Measurements from ENCODE around the gene SKA2.
"Not testable (repeated sequence)": the region's sequence is repeated elsewhere in the genome, so short reads cannot be mapped to it uniquely, and the experiment has no call there.

The SKA2 gene

DNA sequence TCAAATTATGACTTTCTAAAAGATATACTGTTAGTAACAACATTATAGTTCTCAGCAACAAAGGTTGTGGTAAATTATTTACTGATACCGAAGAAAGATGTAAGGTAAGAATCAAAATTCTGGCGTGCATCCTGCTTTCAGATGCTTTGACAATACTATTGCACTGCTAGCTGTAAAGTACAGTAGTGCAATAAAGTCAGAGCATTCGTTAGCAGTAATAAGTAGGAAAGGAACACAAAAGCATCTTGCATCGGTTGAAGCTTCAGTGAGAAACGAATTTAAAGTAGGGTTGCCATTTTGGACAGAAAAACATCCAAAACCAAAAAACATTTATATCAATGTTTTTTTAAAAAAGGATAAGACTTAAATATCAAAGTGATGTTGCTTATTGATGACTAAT lies 4.0 kb downstream of the SKA2 start:
- DNase-seq, result no peak

DNA sequence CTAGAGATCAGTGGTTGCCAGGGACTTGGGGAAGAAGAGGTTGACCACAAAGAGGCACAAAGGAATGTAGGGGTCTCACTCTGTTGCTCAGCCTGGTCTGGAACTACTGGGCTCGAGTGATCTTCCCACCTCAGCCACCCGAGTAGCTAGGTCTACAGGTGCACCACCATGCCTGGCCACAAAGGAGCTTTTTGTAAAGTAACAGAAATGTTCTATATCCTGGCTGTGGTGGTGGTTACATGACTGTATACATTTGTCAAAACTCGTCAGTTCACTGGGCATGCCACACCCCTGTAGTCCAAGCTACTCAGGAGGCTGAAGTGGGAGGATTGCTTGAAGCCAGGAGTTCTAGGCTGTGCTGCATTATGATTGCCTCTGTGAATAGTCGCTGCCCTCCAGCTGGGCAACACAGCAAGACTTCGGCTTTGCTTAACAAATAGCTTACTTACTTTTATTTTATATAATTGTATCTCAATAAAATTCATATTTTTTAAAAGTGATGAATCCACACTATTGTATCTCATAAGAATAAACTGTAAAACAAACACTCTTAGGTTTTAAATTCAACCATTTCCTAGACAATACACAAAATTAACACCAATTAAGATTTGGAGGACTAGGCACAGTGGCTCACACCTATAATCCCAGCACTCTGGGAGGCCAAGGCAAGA lies 5.0 kb downstream of the SKA2 start:
- no peak for DNase-seq

DNA sequence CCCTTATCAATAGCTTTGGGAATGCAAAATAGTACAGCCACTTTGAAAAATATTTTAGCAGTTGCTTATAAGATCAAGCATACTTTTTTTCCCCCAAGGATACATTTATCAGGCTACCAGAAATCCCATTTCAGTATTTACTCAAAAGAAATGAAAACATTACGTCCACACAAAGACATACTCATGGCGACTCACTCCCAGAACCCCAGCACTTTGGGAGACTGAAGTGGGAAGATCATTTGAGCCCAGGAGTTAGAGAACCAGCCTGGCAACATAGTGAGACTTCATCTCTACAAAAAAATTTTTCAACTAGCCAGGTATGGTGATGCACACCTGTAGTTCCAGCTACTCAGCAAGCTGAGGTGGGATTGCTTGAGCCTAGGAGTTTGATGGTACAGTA lies 5.9 kb downstream of the SKA2 start:
- no peak for DNase-seq

DNA sequence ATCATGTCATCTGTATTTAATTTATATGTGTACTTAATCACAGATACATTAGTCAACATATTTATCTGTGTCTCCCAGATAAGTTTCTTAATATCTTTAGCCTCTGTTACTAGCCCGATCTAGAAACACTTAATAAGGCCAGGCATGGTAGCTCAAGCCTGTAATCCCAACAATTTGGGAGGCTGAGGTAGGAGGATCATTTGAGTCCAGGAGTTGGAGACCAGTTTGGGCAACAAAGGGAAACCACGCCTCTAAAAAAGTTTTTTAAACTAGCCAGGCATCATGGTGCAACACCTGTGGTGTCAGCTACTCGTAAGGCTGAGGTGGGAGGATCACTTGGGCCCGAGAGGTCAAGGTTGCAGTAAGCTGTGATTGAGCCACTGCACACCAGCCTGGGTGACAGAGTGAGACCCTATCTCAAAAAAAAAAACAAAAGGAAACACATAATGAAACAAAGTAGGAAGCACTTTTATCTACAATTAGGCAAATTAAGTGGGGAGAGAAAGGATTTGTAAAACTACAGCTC lies 9.4 kb downstream of the SKA2 start:
- DNase-seq, result no peak

DNA sequence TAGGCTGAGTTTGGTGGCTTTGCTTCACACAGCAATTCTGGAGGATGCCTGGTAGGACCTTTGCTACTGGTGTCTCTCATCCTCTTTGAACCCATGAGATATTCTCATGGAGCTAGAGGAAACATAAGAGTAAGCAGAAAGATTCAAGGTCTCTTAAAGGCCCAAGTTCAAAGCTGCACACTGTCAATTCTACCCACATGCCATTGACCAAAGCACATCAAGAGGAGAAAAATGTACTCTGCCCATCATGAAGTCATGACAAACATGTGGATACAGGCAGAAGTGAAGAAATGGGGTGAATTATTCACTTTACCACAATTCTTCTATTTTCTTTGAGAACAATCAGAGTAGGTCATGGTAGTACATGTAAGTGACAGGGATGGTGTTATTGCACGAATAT lies 13.1 kb downstream of the SKA2 start:
- DNase-seq, result no peak

DNA sequence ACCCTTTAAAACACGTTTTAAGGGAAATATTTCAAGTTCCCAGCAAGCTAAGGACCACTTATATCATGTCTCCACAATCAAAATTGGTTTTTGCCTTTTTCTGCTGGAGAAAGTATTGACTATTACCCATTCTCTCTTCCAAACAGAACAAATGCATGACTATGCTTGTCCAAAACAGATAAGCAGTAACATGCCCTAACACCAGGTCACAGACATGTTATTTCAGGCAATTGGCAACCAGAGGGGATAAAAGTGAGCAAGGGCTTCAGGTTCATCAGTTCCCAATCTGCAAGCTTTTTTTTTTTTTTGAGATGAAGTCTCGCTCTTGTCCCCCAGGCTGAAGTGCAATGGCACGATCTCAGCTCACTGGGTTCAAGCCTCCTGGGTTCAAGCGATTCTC lies 15.0 kb downstream of the SKA2 start:
- no peak for DNase-seq

DNA sequence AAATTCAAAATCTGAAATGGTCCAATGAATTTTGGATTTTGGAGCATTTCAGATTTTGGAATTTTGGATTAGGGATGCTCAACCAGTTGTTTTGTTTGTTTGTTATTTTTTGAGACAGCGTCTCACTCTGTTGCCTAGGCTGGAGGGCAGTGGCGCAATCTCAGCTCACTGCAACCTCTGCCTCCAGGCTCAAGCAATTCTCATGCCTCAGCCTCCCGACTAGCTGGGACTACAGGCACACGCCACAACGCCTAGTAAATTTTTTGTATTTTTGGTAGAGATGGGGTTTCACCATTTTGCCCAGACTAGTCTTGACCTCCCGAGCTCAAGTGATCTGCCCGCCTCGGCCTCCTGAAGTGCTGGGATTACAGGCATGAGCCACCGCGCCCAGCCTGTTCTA lies 16.6 kb downstream of the SKA2 start:
- not testable (repeated sequence) for DNase-seq

DNA sequence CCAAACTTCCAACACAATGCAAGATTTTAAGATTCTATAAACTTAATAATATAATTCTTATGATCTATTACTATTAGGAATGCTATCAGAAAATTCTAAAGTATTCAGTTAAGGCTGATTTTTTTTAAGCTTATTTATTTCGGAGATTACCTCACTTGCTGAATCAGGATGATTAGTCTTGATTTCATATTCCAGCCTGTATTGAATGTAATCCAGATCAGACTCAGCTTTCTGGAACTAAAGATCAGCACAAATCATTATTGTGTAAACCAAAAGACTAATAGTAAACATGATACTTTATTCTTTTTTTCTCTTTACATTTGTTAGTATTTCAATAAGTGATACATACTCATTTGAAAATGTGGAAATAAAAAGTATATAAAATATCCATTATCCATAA lies 23.9 kb downstream of the SKA2 start:
- no peak for DNase-seq

DNA sequence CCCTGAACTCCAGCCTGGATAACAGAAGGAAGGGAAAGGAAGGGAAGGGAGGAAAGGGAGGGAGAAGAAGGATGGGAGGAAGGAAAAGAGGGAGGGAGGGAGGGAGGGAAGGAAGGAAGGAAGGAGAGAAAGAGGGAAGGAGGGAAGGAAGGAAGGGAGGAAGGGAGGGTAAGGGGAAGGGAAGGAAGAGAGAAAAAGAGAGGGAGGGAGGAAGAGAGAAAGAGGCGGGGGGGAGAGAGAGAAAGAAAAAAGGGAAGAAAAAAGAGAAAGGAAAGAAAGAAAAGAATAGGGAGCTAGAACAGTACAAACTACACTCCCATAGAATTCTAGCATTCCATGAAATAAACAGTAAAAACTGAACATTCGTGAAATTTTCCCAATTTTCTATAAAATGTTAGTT lies 25.2 kb downstream of the SKA2 start:
- DNase-seq, result no peak

DNA sequence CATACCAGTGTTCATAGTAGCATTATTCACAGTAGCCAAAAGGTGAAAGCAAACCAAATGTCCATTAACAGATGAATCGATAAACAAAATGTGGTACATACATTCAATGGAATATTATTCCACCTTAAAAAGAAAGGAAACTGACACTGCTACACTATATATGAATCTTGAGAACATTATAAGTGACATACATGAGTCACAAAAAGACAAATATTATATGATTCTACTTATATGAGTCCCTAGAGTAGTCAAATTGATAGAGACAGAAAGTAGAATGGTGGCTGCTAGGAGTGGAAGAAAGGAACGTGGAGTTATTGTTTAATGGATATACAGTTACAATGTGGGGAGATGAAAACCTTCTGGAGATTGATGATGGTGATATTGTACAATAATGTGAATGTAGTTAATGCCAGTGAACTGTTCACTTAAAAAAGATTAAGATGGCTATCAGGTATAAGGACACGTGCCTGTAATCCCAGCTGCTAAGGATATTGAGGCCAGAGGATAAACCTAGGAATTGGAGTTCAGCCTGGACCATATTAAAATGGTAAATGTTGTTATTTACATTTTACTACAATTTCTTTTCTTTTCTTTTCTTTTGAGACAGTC lies 28.1 kb downstream of the SKA2 start:
- DNase-seq, result no peak

DNA sequence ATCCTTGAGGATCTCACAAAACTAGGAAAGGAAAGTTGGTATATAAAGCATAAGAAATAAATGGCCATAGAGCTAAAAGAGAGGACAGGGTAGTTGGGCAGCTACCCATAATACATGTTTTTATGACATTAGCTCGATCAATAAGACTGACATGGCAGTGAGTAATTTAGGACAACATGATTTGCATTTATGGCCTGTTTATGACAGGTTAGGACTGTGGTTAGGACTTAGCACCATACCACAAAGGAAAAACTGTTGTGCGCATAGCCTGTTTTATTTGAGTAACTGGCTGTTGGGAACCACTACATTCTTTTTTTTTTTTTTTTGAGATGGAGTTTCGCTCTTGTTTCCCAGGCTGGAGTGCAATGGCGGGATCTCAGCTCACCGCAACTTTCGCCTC lies 30.3 kb downstream of the SKA2 start:
- DNase-seq, result no peak

DNA sequence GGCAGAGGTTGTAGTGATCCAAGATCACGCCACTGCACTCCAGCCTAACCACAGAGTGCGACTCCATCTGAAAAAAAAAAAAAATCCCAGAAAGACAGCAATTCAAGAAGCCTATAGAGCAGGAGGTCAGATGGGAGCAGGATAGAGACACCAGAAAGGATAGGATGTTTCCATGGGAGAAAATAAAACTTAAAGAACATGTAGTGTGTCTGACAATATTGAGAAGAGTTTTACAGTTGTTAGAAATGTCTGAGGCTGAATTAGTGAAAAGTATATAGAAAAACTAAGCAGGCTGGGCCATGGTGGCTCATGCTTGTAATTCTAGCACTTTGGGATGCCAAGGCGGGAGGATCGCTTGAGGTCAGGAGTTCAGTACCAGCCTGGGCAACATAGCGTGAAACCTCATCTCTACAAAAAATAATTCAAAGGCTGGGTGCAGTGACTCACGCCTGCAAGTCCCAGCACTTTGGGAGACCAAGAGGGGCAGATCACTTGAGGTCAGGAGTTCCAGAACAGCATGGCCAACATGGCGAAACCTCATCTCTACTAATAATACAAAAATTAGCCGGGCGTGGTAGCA lies 33.0 kb downstream of the SKA2 start:
- no peak for DNase-seq

DNA sequence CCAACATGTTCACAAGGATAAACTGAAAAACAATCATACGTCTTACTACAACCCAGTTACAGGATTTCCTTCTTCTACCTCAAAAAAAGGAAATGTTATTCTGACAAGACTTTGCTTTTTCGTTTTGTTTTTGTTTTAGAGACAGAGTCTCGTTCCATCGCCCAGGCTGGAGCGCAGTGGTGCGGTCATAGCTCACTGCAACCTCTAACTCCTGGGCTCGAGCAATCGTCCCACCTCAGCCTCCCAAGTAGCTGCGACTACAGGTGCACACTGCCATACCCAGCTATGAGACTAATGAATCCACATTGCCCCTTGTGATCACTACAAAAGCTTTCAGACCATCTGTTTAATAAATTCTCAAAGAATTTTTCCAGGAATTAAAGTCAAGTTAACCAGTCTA lies 39.5 kb downstream of the SKA2 start:
- DNase-seq, result no peak

DNA sequence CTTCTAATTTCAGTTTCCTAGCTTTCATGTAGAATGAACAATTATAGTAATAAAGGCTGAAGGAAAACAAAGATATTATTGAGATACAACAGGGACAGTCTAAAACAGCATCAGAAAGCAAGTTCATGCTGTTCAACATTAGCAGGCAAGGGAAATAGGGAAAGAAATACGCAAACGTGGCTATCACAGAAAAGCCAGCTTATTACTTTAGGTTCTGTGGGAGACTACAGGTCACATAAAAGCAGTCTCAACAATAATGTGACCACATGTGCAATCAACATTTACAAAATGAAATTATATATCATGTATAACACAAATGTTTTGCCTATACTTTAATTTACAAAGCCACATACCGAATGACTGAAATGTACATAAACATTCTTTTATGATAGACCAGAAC lies 43.4 kb downstream of the SKA2 start:
- no peak for DNase-seq

DNA sequence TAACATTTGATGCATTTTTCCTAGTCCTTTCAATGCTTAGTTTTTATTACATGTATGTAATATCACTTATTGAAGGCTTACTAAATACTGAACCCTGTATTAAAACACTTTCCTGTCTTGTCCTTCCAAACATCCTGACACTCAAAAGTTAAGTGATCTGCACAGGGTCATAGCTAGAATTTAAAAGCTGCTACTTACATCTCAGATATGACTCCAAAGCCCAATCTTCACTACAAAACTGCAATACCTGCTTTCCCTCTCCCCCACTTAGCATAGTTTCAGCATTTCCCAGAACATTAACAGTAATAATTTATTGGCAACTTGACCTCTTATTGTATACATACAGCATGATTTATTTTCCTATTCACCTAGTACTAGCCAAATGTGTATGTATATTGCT lies 44.0 kb downstream of the SKA2 start:
- DNase-seq, result no peak

DNA sequence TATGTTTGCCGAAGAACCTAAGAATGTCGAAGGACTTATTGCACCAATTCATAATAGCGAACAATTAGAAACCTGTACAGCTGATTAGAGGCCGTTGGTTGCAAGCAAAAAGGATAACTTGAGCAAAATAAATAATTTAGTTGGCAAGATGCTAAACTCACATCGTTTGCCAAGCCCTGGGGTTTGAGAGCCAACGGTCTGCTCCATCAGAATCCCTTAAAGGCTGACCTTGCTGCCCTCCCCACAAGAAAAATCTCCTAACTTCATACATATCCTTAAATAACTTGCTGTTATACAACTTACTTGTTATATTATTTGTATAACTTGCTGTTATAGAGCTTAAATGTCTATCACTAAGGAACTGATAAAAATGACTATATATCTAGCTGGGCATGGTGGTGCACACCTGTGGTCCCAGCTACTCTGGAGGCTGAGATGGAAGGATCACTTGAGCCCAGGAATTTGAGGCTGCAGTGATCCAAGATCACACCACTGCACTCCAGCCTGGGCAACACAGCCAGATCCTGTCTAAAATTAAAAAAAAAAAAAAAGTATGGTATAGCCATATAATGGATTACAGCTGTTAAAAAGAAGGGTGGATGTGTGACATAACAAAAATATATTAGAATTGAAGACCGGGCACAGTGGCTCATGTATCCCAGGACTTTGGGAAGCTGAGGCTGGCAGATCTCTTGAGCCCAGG lies 46.4 kb downstream of the SKA2 start:
- DNase-seq, result no peak

DNA sequence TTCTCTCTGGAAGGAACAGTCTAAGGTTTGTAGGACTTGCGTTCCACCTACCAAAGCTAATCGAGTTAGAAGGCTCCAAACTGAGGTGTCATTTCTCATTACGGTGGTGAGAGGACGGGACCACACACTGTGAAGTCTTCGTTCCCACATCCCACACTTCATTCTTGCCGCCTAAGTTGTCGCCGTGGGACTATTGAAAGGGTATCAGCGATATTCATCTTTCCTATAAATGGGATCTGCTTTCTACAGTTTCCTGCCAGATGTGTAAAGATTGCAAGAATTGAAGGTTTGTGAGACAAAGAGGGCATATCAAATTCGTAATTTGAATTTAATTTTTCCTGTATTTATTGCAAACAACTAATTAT lies 47.7 kb downstream of the SKA2 start:
- DNase-seq, result no peak

DNA sequence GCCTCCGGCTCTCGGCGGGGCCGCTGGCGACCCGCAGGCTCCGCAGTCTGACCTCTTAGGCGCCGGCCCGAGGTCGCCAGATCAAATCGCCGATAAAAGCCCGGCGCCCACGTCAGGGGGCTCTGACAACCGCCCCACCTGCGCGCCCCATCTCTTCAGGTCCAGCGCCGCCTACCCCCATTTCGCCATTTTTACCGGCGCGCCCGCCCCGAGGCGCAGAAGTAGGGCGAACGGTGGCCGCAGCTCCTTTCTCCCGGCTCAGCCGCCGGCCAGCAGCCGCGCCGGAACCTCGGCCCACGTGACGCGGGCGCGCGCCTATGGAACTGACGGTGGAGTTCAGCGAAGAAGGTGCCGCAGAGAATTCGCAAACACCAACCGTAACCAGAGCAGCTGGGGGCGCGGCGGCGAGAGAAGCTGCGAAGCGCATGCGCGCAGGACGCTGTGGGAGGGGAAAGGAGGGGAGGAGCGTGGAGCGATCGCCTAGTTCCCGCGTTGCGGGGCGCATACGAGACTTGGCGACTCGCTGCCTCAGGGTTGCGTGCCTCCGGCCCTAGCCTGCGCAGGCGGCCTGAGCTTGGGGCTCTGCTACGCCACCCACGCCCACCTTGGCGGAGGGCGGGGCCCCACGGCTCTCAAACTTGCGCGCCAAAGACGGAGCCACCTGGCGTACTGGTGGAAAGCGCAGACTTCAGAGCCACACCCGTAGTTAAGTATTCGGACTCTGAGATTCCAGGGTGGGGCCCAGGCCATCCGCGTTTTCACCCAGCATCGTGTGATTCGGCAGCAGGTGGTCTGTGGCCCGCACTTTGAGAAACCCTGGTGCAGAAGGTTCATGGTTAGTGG lies 48.3 kb downstream of the SKA2 start, which contains the start of gene TRIM37:
TSS of gene TRIM37 (minus strand) at position 418 of the 843 bp plus-strand sequence. CDS start 419 bp downstream, outside the sequence.
- DNase-seq, result peak; percentile 97

DNA sequence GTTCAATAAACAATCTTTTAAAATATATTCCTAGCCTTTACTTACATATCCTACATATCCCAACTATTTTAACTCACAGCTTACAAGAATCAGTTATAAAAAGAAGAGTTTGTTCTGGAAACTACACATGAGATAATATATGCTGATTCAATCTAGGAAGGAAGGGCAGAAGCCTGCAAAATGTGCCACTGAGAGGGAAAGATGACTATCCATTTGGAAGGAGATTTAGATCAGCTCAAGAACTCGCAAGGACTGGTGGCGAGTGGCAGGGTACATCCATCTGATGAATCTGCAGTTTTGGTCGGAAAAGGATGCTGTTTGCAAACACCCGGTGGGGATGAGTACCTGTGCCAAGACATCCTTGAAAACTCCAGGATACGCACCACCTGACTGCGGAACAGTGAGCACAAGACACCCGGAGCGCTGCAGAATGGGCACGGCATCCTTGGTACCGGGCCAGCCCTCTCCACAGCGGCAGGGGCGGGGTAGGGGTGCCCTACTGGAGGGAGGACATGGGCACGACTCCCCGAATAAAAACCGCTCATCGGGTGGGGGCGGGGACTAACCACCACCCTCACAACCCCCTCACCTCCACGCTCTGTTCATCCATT lies 49.0 kb downstream of the SKA2 start:
- peak; percentile 33 for DNase-seq

DNA sequence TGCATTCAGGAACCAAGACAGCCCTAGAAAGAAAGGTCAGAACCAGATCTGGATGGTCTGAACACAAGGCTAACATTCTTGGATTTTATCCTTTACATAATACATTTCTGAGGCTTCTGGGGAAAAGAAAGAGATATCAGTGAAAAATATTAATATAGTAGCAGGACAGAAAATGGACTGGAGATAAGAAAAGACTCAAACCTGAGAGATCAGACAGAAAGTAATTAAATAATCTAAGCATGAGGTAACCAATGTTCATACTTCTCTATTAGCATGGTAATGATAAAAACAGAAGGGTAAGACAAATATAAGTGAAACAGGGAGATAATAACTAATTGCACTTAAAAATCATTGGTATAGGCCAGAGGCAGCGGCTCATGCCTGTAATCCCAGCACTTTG lies 53.8 kb downstream of the SKA2 start:
- DNase-seq, result no peak

DNA sequence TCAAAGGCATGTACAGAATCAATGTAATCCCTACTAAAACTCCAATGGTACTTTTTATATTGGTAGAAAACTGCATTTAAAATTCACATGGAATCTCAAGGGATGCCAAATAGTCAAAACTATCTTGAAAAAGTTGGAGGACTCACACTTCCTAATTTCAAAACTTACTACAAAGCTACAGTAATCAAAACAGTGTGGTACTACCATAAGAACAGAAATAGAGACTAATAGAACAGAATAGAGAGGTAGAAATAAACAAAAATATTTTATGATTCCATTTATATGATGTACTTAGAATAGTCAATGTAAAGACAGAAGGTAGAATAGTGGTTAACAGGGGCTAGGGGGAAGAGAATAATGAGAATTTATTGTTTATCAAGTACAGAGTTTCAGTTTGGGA lies 57.1 kb downstream of the SKA2 start:
- DNase-seq, result no peak

DNA sequence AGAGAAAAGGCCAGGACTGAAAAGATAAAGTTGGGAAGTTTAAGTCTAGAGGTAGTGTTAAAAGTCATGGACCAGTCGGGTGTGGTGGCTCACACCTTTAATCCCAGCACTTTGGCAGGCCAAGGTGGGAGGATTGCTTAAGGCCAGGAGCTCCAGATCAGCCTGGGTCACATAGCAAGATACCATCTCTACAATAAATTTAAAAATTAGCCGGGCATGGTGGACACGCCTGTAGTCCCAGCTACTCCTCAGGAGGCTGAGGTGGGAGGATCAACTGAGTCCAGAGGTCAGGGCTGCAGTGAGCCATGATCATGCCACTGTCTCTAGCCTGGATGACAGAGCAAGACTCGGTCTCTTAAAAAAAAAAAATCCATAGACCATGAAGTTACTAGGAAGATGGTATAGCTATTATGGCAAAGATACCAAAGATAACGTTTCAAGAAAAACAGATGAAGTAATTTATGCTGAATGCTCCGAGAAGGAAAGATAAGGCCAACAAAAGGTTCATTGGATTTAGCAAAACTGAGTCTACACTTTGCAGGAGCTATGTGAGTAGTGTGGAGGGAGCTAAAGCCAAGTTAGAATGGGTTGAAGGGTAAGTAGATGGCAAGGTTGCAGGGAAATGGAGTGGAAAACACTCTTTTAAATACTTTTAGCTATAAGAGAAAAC lies 60.0 kb downstream of the SKA2 start:
- no peak for DNase-seq
